ENCODE results near the gene RGMA. TPM values are rescaled to one million over a fixed set of nuclear protein-coding genes. Genes with fewer than 3 reads are reported as not detected.

RGMA gene
- total RNA-seq, 1 experiment from 2014 or later, result 41.4 TPM

DNA sequence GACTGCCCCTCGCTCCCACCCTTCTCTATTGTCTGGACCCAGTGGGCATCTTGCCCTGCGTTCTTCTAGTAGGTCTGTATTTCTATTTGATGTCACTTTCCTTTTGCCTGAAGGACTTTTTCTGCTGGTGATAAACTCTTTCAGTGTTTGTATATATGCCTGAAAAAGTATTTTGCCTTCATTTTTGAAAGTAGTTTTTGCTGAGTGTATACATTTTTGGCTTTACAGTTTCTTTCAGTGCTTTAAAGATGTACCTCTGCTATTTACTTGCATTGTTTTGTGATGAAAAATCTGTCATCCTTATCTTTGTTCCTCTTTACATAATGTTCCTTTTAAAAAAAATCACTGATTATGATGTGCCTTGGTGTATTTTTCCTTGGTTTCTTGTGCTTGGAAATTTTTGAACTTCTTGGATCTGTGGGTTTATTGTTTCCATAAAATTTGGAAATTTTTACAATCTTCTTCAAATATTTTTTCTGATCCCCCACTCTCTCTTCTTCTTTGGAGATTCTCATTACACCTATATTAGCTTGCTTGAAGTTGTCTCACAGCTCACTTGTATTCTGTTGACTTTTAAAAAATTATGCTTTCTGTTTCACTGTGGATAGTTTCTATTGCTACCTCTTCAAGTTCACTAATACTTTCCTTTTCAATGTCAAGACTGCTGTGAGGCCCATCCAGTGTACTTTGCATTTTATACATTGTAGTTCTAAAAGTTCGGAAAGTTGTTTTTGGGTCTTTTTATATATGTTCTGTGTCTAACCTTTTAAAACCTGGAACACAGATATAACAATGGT lies 67.8 kb downstream of the RGMA start:
- Histone ChIP-seq H4K8ac (replicated peaks; ENCODE audit: insufficient read length, low read depth, low read length) (no peak overlapping the region), H2BK20ac (ENCODE audit: low read depth, low read length, poor library complexity, severe bottlenecking) (no peak overlapping the region), H3K9me3 (ENCODE audit: control insufficient read depth, low read depth, low read length) (no peaks in the 10 kb centered on the region), H3K56ac (ENCODE audit: insufficient read length, low read depth, low read length) (no peak overlapping the region), H3K27me3 (ENCODE audit: insufficient read depth, low read length) (no peaks in the 10 kb centered on the region), H2AFZ (ENCODE audit: low read length) (no peak overlapping the region), H3K23me2 (ENCODE audit: insufficient read length, low read depth, low read length, poor library complexity, severe bottlenecking) (no peaks in the 10 kb centered on the region), H3K27ac (ENCODE audit: insufficient read length, low read depth, low read length) (no peak overlapping the region), H2AK5ac (ENCODE audit: insufficient read length, low read length) (no peak overlapping the region), H4K5ac (ENCODE audit: insufficient read length, low read depth, low read length) (no peak overlapping the region), H4K20me1 (ENCODE audit: control insufficient read depth, insufficient read depth, insufficient read length) (no peaks in the 10 kb centered on the region), H3K4me2 (ENCODE audit: insufficient read depth, insufficient read length, low read length) (no peak overlapping the region), H3K9ac (ENCODE audit: extremely low read depth, insufficient read length, low read length) (no peak overlapping the region), H3T11ph (ENCODE audit: low read length) (no peak overlapping the region), H2BK12ac (ENCODE audit: insufficient read length, low read depth, low read length) (no peak overlapping the region), H3K4ac (ENCODE audit: low read depth, low read length) (no peak overlapping the region), H3K23ac (ENCODE audit: insufficient read length, low read depth, low read length) (no peak overlapping the region), H2BK120ac (ENCODE audit: low read depth, low read length, poor library complexity, severe bottlenecking) (no peak overlapping the region), H2BK15ac (ENCODE audit: low read depth, low read length) (no peak overlapping the region), H3K18ac (ENCODE audit: insufficient read length, low read depth, low read length) (no peak overlapping the region), H3K4me1 (ENCODE audit: insufficient read depth, low read length) (no peaks in the 10 kb centered on the region), H3K79me1 (ENCODE audit: insufficient read depth, low read depth, low read length, poor library complexity, severe bottlenecking) (no peaks in the 10 kb centered on the region), H3K79me2 (ENCODE audit: insufficient read depth, low read length) (no peaks in the 10 kb centered on the region), H4K91ac (ENCODE audit: insufficient read length, low read depth, low read length) (no peak overlapping the region), H3K14ac (ENCODE audit: insufficient read depth, low read length) (no peak overlapping the region), H2BK5ac (ENCODE audit: insufficient read length, low read length) (no peak overlapping the region)
- Mint-ChIP-seq H3K36me3 (ENCODE audit: insufficient read depth in 1 of 3, low read depth in 3 of 3) (peaks cover 70 to 97% (median 94%) of the 10 kb centered on the region in 3 experiments), H3K4me1 (no peaks in the 10 kb centered on the region), H3K27me3 (ENCODE audit: low read depth) (no peaks in the 10 kb centered on the region), H3K27ac (no peak overlapping the region), H3K4me3 (no peak overlapping the region), H3K9me3 (no peaks in the 10 kb centered on the region)
- no CpG with 5 or more reads among the region's 3 CpGs for WGBS (ENCODE audit: extremely low coverage, insufficient read length, low lambda C conversion rate)
- TF ChIP-seq, protein P1, sequence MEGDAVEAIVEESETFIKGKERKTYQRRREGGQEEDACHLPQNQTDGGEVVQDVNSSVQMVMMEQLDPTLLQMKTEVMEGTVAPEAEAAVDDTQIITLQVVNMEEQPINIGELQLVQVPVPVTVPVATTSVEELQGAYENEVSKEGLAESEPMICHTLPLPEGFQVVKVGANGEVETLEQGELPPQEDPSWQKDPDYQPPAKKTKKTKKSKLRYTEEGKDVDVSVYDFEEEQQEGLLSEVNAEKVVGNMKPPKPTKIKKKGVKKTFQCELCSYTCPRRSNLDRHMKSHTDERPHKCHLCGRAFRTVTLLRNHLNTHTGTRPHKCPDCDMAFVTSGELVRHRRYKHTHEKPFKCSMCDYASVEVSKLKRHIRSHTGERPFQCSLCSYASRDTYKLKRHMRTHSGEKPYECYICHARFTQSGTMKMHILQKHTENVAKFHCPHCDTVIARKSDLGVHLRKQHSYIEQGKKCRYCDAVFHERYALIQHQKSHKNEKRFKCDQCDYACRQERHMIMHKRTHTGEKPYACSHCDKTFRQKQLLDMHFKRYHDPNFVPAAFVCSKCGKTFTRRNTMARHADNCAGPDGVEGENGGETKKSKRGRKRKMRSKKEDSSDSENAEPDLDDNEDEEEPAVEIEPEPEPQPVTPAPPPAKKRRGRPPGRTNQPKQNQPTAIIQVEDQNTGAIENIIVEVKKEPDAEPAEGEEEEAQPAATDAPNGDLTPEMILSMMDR (conservative IDR thresholded peaks at IDR 0.05), result no peak
- DNase-seq, result no peak

Measured in H9 (cell line).